Progenitor cell of endocrine pancreas (in vitro differentiated cells): ENCODE measurements around the gene TTLL11. TPM values are rescaled to one million over a fixed set of nuclear protein-coding genes. Genes with fewer than 3 reads are reported as not detected.

ENCODE experiments used
- DNase-seq: peaks from one replicate; pipeline ENCODE4 v3.0.0; 2021; ENCODE audit warnings: low spot score; ENCODE audit not compliant: unreplicated experiment
- H3K27ac Mint-ChIP-seq: 2 replicates; pipeline ENCODE4 v1.8.0; 2021; ENCODE audit warnings: mild to moderate bottlenecking, moderate library complexity, mixed read lengths
- H3K27me3 Mint-ChIP-seq: 2 replicates; pipeline ENCODE4 v1.8.0; 2021; ENCODE audit warnings: mixed read lengths
- H3K36me3 Mint-ChIP-seq: 2 replicates; pipeline ENCODE4 v1.8.0; 2022; ENCODE audit warnings: mixed read lengths; ENCODE audit not compliant: insufficient read depth
- H3K4me1 Mint-ChIP-seq: 2 replicates; pipeline ENCODE4 v1.8.0; 2021; ENCODE audit warnings: low read depth, mixed read lengths
- H3K4me3 Mint-ChIP-seq: 2 replicates; pipeline ENCODE4 v1.8.0; 2021; ENCODE audit warnings: low read depth, mild to moderate bottlenecking, moderate library complexity, mixed read lengths
- H3K9me3 Mint-ChIP-seq: 2 replicates; pipeline ENCODE4 v1.8.0; 2021; ENCODE audit warnings: low read depth, mixed read lengths
- total RNA-seq: library from RNA; stranded (reverse); gene quantifications from 2 replicates; pipeline ENCODE4 v1.2.1, GENCODE V29; 2021
- TF ChIP-seq, protein P1 (sequence below): fragments of 200-600 bp; sonication (generic); IDR thresholded peaks from one replicate; pipeline ENCODE4 v1.5.0; 2021; ENCODE audit warnings: antibody characterized with exemption, mild to moderate bottlenecking; ENCODE audit not compliant: unreplicated experiment

Gene TTLL11
- total RNA-seq, 1 donor from 2014 or later: 5.3 TPM

DNA sequence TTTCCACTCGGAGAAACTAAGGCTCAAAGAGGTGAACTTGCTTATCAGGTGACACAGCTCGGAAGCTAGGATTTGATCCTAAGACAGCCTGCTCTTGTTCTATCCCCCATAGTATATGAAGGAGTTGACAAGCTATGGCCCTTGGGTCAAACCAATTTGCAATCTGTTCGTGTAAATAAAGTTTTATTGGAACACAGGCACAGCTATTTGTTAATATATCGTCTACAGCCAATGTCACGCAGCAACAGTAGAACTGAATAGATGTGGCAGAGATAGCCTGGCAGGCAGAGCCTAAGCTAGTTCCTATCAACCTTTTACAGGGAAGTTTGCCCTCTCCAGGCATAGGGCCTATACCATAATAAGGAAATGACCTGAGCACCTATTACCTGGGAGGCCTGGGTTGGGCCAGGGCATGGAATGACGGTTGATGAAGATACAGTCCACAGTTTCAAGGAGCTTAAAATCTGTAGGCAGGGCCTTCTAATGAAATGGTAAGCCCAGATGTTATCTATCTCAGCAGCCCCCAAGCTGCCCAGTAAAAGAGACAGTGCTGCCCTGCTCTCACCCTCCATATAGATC lies 179.0 kb downstream of the TTLL11 start:
- TF ChIP-seq, protein P1, sequence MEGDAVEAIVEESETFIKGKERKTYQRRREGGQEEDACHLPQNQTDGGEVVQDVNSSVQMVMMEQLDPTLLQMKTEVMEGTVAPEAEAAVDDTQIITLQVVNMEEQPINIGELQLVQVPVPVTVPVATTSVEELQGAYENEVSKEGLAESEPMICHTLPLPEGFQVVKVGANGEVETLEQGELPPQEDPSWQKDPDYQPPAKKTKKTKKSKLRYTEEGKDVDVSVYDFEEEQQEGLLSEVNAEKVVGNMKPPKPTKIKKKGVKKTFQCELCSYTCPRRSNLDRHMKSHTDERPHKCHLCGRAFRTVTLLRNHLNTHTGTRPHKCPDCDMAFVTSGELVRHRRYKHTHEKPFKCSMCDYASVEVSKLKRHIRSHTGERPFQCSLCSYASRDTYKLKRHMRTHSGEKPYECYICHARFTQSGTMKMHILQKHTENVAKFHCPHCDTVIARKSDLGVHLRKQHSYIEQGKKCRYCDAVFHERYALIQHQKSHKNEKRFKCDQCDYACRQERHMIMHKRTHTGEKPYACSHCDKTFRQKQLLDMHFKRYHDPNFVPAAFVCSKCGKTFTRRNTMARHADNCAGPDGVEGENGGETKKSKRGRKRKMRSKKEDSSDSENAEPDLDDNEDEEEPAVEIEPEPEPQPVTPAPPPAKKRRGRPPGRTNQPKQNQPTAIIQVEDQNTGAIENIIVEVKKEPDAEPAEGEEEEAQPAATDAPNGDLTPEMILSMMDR: no peak
- no peak for DNase-seq
- H3K36me3 Mint-ChIP-seq: no peaks in the 10 kb centered on the region

DNA sequence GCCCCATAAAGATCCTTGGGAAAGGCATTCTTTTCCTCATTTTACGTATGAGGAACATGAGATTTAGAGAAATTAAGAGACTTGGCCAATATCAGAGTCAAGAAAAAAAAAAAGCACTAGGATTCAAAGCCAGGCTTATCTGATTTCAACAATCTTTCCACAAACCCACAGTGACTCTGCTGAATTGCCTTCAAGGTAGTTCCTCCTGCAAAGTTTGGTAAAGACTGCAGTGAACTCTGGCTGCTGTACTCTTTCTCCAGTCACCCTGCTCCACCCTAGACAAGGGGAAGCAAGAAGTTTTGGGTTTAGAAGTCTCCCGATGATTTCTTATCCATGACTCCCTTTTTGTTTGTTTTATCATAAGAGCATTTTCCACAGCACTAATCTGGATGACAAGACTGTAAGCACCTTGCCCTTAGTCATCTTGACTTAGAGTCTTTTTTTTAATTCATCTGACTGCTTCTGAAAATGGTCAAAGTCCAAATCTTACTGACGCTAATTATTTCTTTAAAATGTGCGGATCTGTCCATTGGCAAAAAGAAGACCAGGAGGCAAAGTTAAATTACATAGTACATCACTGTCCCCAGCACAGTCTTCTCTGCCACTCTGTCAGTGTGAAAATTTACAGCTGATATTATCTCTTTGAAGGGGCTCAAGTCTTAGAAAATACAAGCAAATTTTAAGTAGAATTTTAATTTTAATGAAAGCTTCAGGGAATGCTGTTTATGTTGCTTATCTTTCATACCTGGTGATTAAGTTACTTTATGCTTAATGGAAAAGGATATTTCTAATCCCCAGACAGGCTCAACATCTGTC lies 180.1 kb downstream of the TTLL11 start:
- no peaks in the 10 kb centered on the region for H3K36me3 Mint-ChIP-seq
- no peaks in the 10 kb centered on the region for H3K9me3 Mint-ChIP-seq

More for the DNA sequence above, 179.0 kb downstream of the TTLL11 start:
- Mint-ChIP-seq H3K9me3 (no peaks in the 10 kb centered on the region), H3K4me3 (no peak overlapping the region), H3K27me3 (peaks cover 11% of the 10 kb centered on the region), H3K4me1 (peaks cover 3% of the 10 kb centered on the region), H3K27ac (no peak overlapping the region)

DNA sequence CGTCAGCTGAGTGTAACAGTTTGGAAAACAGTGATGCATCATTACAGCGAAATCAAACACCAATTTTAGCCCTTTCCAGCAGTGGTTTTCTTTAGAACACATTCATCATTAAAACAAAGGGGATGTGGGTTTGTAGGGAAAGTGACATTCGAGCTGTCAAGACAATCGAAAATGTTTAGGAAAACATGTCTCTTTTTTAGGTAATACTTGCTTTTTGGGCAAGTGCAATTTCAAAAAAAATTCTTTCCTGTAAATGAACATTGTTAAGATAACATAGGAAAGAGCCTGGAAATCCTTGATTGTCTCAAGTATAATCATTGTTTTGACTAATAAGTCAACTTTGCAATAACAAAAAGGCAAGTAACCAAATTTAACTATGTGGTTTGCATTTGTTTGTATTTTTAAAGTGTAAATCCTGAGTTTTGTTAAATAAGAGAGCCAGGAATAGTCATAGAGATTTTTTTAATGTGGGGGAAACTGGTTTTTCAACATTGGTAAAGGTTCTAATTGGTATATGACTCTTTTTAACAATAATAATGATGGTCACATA lies 182.5 kb downstream of the TTLL11 start:
- DNase-seq: no peak
- H3K36me3 Mint-ChIP-seq: no peaks in the 10 kb centered on the region
- H3K4me1 Mint-ChIP-seq: peaks cover 3% of the 10 kb centered on the region
- H3K4me3 Mint-ChIP-seq: no peak overlapping the region
- H3K27me3 Mint-ChIP-seq: peaks cover 17% of the 10 kb centered on the region
- TF ChIP-seq, protein P1: no peak
- H3K9me3 Mint-ChIP-seq: no peaks in the 10 kb centered on the region
- no peak overlapping the region for H3K27ac Mint-ChIP-seq

More for the DNA sequence above, 180.1 kb downstream of the TTLL11 start:
- no peak overlapping the region for H3K4me3 Mint-ChIP-seq
- no peak for DNase-seq
- H3K27ac Mint-ChIP-seq: no peak overlapping the region
- peaks cover 17% of the 10 kb centered on the region for H3K27me3 Mint-ChIP-seq
- peaks cover 3% of the 10 kb centered on the region for H3K4me1 Mint-ChIP-seq
- TF ChIP-seq, protein P1: no peak

DNA sequence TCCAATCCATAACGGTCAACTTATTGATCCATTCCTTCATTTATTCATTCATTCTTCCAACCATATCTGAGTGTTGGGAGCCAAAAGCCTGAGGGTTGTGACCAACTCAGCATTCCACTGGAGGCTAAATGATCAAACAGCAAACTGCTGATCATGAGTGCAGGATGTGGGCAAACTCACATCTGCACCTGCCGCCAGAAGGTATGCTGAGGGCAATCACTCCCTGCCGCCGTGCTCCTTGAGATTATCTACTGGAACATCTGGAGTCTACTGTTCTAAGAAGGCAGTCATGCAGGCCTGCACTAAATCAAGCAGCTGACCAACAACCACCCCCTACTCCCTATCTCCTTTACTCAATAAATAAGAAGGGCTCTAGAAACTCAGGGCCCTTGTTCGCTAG lies 184.0 kb downstream of the TTLL11 start:
- Mint-ChIP-seq H3K27ac (no peak overlapping the region), H3K9me3 (no peaks in the 10 kb centered on the region), H3K4me3 (no peak overlapping the region), H3K27me3 (peaks cover 17% of the 10 kb centered on the region), H3K4me1 (peaks cover 3% of the 10 kb centered on the region), H3K36me3 (no peaks in the 10 kb centered on the region)
- no peak for DNase-seq
- TF ChIP-seq, protein P1: no peak

DNA sequence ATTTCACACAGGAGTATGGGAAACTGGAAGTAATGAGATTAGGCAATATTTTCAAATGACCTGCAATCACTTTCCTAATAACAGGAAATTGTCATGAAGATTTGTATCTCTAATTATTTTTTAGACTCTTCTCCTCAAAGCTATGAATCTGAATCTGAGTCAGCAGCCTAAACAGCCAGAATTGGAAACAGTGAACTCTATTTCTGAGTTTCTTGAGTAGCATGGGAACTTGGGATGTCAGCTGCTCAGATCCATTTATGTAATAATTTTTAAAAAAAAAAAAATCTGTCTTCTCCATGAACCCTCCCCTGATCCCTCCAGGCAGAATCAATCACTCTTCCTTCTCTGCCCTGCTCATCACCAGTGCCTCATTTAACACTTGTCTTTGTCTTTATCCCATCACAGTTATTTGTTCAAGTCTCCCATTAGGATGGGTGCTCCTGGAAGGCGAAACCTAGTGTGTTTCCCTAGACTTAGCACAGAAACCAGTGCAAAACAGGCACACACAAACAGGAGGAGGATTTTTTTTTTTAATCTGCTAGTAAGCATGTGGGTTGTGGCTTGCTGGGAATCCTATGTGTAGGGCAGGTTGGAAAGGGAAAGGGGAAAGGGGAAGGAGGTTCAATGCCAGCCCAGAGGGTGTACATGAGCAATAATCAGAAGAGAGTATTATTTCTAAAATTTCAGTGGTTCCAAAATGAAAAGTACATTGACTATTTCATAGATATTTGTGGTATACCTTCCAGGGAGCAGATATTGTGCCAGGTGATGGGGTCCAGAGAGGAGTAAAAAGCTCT lies 186.8 kb downstream of the TTLL11 start:
- Mint-ChIP-seq H3K27me3 (peaks cover 14% of the 10 kb centered on the region), H3K9me3 (no peaks in the 10 kb centered on the region), H3K36me3 (no peaks in the 10 kb centered on the region), H3K4me1 (peaks cover 2% of the 10 kb centered on the region), H3K4me3 (no peak overlapping the region), H3K27ac (no peak overlapping the region)
- TF ChIP-seq, protein P1: no peak
- DNase-seq: no peak
